ENCODE data around the gene NT5M. TPM values are rescaled to one million over a fixed set of nuclear protein-coding genes. Genes with fewer than 3 reads are reported as not detected.

NT5M gene
- total RNA-seq, 4 donors from 2014 or later = 1.1 to 6.0 (median 2.8) TPM

- no peaks in the 10 kb centered on the region for H3K36me3 ChIP-seq
- H3K4me3 ChIP-seq (replicated peaks in 1 of 3) = no peak overlapping the region
- no peaks in the 10 kb centered on the region for H3K27me3 ChIP-seq
- no peak for DNase-seq
- WGBS, 2 donors = 93 to 95% methylated on average over 8 of the region's 8 CpGs
- H3K4me1 ChIP-seq = no peaks in the 10 kb centered on the region
- no peak for TF ChIP-seq CTCF (IDR thresholded peaks at IDR 0.05)
- TF ChIP-seq POLR2A (IDR thresholded peaks at IDR 0.05) = no peak
- H3K27ac ChIP-seq = no peak overlapping the region
- intact Hi-C loops (cut with DNase I) = no loop called here
- no peaks in the 10 kb centered on the region for H3K9me3 ChIP-seq
These were observed 21.4 kb downstream of the NT5M start for GRCh38 chr17:17324616-17325015.

- no peaks in the 10 kb centered on the region for H3K4me1 ChIP-seq
- H3K27ac ChIP-seq = no peak overlapping the region
- TF ChIP-seq CTCF (IDR thresholded peaks at IDR 0.05) (no peak), POLR2A (IDR thresholded peaks at IDR 0.05) (no peak)
- no peak for DNase-seq
- intact Hi-C loops (cut with DNase I) = no loop called here
- no peaks in the 10 kb centered on the region for H3K27me3 ChIP-seq
- H3K36me3 ChIP-seq = no peaks in the 10 kb centered on the region
- no peak overlapping the region for H3K4me3 ChIP-seq (replicated peaks in 1 of 3)
- H3K9me3 ChIP-seq = no peaks in the 10 kb centered on the region
- WGBS, 2 donors = 92 to 96% methylated on average over 9 to 10 of the region's 10 CpGs
These were observed 22.1 kb downstream of the NT5M start for GRCh38 chr17:17325228-17325627.

GRCh38 chr17:17325816-17326215, 22.6 kb downstream of the NT5M start:
- Histone ChIP-seq H3K4me1 (no peaks in the 10 kb centered on the region), H3K27ac (no peak overlapping the region), H3K27me3 (no peaks in the 10 kb centered on the region), H3K36me3 (no peaks in the 10 kb centered on the region), H3K9me3 (no peaks in the 10 kb centered on the region), H3K4me3 (replicated peaks in 1 of 3) (no peak overlapping the region)
- 87 to 89% methylated on average over 9 of the region's 9 CpGs for WGBS, 2 donors
- intact Hi-C loops (cut with DNase I) = no loop called here
- no peak for TF ChIP-seq CTCF (IDR thresholded peaks at IDR 0.05)
- TF ChIP-seq POLR2A (IDR thresholded peaks at IDR 0.05) = no peak
- DNase-seq = no peak

- intact Hi-C loops (cut with DNase I) = no loop called here
- no peak overlapping the region for H3K4me3 ChIP-seq (replicated peaks in 1 of 3)
- H3K27ac ChIP-seq = no peak overlapping the region
- TF ChIP-seq CTCF (IDR thresholded peaks at IDR 0.05) = no peak
- no peak for TF ChIP-seq POLR2A (IDR thresholded peaks at IDR 0.05)
- H3K9me3 ChIP-seq = no peaks in the 10 kb centered on the region
- 87 to 94% methylated on average over 13 of the region's 13 CpGs for WGBS, 2 donors
- no peaks in the 10 kb centered on the region for H3K36me3 ChIP-seq
- DNase-seq = no peak
- H3K27me3 ChIP-seq = no peaks in the 10 kb centered on the region
- H3K4me1 ChIP-seq = no peaks in the 10 kb centered on the region
These were observed 23.2 kb downstream of the NT5M start for GRCh38 chr17:17326275-17326875.

- 84 to 86% methylated on average over 8 of the region's 8 CpGs for WGBS, 2 donors
- H3K27ac ChIP-seq = no peak overlapping the region
- no peaks in the 10 kb centered on the region for H3K4me1 ChIP-seq
- no peaks in the 10 kb centered on the region for H3K36me3 ChIP-seq
- no peak for DNase-seq
- no peaks in the 10 kb centered on the region for H3K9me3 ChIP-seq
- no peaks in the 10 kb centered on the region for H3K27me3 ChIP-seq
- intact Hi-C loops (cut with DNase I) = no loop called here
- H3K4me3 ChIP-seq (replicated peaks in 1 of 3) = no peak overlapping the region
- TF ChIP-seq CTCF (IDR thresholded peaks at IDR 0.05) = no peak
- no peak for TF ChIP-seq POLR2A (IDR thresholded peaks at IDR 0.05)
These were observed 25.1 kb downstream of the NT5M start for GRCh38 chr17:17328251-17328650.
